A549 treated with Mapracorat at 1 μM for 4 hours (cell line): ENCODE measurements around the gene NLRC5. TPM values are rescaled to one million over a fixed set of nuclear protein-coding genes. Genes with fewer than 3 reads are reported as not detected.

Experiments
- total RNA-seq: library from RNA; stranded (reverse); fragments of 200-300 nt; extraction: Qiagen RNA extraction; gene quantifications from 5 replicates; pipeline ENCODE4 v1.2.3, GENCODE V29; 2022

Gene NLRC5, protein sequence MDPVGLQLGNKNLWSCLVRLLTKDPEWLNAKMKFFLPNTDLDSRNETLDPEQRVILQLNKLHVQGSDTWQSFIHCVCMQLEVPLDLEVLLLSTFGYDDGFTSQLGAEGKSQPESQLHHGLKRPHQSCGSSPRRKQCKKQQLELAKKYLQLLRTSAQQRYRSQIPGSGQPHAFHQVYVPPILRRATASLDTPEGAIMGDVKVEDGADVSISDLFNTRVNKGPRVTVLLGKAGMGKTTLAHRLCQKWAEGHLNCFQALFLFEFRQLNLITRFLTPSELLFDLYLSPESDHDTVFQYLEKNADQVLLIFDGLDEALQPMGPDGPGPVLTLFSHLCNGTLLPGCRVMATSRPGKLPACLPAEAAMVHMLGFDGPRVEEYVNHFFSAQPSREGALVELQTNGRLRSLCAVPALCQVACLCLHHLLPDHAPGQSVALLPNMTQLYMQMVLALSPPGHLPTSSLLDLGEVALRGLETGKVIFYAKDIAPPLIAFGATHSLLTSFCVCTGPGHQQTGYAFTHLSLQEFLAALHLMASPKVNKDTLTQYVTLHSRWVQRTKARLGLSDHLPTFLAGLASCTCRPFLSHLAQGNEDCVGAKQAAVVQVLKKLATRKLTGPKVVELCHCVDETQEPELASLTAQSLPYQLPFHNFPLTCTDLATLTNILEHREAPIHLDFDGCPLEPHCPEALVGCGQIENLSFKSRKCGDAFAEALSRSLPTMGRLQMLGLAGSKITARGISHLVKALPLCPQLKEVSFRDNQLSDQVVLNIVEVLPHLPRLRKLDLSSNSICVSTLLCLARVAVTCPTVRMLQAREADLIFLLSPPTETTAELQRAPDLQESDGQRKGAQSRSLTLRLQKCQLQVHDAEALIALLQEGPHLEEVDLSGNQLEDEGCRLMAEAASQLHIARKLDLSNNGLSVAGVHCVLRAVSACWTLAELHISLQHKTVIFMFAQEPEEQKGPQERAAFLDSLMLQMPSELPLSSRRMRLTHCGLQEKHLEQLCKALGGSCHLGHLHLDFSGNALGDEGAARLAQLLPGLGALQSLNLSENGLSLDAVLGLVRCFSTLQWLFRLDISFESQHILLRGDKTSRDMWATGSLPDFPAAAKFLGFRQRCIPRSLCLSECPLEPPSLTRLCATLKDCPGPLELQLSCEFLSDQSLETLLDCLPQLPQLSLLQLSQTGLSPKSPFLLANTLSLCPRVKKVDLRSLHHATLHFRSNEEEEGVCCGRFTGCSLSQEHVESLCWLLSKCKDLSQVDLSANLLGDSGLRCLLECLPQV (N-terminal part only)
- 2.8 to 4.4 TPM (median 3.7 TPM) in 5 replicates for total RNA-seq

DNA sequence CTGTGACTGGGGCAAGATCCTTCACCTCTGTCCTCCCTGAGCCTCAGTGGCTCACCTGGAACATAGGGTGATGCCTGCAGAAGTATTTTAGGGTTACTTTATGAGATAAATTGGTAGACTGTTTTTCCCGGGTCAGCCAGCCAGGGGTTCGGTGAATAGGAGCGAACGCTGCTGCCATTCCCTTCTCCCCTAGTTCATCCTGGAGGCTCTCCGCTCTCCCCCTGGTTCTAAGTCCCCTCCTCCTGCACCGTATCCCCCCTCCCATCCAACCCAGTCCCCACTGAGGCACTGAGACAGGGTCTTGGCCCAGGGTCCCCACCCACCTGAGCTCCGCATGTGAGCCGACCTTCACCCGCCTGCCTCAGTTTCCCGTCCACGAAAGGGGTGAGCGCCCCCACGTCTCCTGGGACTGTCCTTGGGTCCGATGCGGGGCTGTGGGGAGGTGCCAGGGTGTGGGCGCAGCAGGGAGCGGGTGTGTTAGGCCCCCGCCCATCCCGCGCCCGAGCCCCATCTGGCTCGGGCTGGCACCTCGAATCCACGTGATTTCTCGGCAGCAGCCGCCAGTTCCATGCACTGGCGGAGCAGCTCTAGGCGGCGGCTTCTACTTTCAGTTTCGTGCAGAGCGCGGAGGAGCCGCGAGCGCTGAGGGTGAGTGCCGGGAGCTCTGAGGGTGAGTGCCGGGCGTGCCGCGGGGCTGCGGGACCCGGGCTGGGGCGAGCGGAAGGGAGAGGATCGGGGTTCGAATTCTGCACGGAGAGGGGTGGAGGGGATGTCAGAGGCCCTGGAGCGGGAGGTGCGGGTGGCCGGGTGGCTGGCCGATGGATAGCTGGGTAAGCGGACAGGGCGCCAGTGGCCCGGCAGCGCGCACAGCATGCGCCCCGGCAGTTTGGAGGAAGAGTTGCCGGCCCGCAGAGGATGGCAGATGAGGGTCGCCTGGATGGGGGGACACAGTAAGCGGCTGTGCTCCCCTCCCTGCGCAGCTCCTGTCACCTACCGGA lies at the start of gene NLRC5:
TSS of gene NLRC5 (plus strand) at position 610 of the 998 bp plus-strand sequence. CDS start 31,156 bp downstream, outside the sequence.

DNA sequence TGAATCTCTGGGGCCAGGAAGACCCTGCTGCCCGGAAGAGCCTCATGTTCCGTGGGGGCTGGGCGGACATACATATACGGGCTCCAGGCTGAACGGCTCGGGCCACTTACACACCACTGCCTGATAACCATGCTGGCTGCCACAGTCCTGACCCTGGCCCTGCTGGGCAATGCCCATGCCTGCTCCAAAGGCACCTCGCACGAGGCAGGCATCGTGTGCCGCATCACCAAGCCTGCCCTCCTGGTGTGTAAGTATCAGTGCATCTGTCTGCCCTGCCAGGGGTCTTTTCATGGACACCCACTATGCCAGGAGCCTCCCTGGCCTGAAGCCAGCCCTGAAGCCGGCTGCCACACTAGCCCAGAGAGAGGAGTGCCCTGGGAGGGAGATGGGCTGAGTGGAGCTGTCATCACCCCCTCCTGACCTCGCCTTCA lies 27.5 kb upstream of the NLRC5 start, which contains the start of gene CETP:
TSS of gene CETP (plus strand) at position 100 of the 431 bp plus-strand sequence. CDS start at position 130, 30 bp downstream.

DNA sequence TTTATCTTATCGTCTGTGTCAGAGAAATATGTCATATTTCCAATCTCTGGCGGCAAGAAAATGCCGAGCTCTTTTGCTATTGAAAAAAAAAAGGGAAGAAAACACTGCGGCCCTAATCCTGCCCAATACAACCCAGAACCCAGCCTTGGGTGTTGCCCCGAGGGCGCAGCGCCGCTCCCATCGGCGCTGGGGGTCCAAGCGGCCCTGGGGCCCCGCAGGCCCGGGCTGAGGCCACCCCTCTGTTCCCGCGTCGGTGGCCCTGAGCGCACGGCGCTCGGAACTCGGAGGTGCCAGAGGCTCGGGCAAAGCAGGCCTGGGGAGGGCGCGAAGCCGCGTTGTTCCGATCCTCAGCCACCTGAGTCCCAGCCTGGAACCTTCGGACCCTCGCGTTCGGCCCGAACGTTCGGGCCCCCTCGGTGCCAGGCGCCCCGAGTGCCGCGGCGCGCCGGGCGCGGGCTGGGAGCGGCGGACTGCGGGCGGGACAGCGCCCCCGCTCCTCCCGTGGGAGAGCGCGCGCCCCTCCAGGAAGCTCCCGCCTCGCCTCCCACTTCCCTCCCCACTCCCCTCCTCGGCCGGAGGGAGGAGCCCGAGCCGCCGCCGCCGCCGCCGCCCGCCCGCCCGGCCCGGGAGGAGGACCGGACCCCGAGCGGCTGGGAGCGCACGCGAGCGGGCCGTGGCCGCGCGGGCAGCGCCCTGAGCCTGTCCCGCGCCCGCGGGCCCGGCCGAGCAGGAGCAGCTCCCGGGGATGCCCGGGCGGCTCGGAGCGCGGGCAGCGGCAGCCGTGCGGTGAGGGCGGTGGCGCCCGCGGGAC lies 102.8 kb downstream of the NLRC5 start, which contains the start of gene CPNE2:
TSS of gene CPNE2 (plus strand) at position 609 of the 811 bp plus-strand sequence. CDS start 18,160 bp downstream, outside the sequence.

Other genes starting within 250 kb of the NLRC5 start
- gene SLC12A3, start 124.3 kb upstream of the NLRC5 start, total RNA-seq, result not detected in 5 replicates
- 85.7 to 95.2 TPM (median 87.1 TPM) in 5 replicates for gene HERPUD1, start 57.4 kb upstream of the NLRC5 start, total RNA-seq
- not detected in 5 replicates for gene CETP, start 27.6 kb upstream of the NLRC5 start, total RNA-seq
- gene CPNE2, start 103.0 kb downstream of the NLRC5 start, total RNA-seq, result 41.8 to 49.2 TPM (median 43.7 TPM) in 5 replicates
- 79.2 to 113 TPM (median 88.8 TPM) in 5 replicates for gene PSME3IP1, start 196.5 kb downstream of the NLRC5 start, total RNA-seq
- gene RSPRY1, start 196.8 kb downstream of the NLRC5 start, total RNA-seq, result 27.7 to 36.2 TPM (median 34.9 TPM) in 5 replicates